Activated T-helper 17 cell treated with anti-CD3 and anti-CD28 coated beads, Interleukin-2, amount 50 U/mL, for 72 hours (primary cell): ENCODE measurements around the gene CPSF4L. TPM values are rescaled to one million over a fixed set of nuclear protein-coding genes. Genes with fewer than 3 reads are reported as not detected.
"Not testable (repeated sequence)": the region's sequence is repeated elsewhere in the genome, so short reads cannot be mapped to it uniquely, and the experiment has no call there.

ENCODE experiments used
- ATAC-seq: fragments of 150-1000 bp; cut with Tn5 transposase; replicated peaks from 2 replicates; pipeline ENCODE4 v1.10.0; 2021; ENCODE audit warnings: mild to moderate bottlenecking, moderate library complexity
- H3K27ac Mint-ChIP-seq: one replicate; pipeline ENCODE4 v1.8.0; 2022; ENCODE audit warnings: mixed read lengths
- H3K27me3 Mint-ChIP-seq: one replicate; pipeline ENCODE4 v1.8.0; 2022; ENCODE audit warnings: mixed read lengths
- H3K36me3 Mint-ChIP-seq: one replicate; pipeline ENCODE4 v1.8.0; 2022; ENCODE audit warnings: low read depth, mild to moderate bottlenecking, mixed read lengths
- H3K4me1 Mint-ChIP-seq: one replicate; pipeline ENCODE4 v1.8.0; 2022; ENCODE audit warnings: mixed read lengths
- H3K4me3 Mint-ChIP-seq: one replicate; pipeline ENCODE4 v1.8.0; 2022; ENCODE audit warnings: mild to moderate bottlenecking, mixed read lengths
- H3K9me3 Mint-ChIP-seq: one replicate; pipeline ENCODE4 v1.8.0; 2022; ENCODE audit warnings: mixed read lengths
- total RNA-seq, 2 donors: library from RNA; stranded (reverse); gene quantifications; one replicate each; pipeline ENCODE4 v1.2.3, GENCODE V29; 2022

Gene CPSF4L
- total RNA-seq = not detected

GRCh38 chr17:73261617-73261951 lies at the start of gene CPSF4L:
TSS of gene CPSF4L (minus strand) at chr17:73261880. CDS start at chr17:73261818, 62 bp downstream.
- Mint-ChIP-seq H3K27ac (no peak within 1 kb of the TSS), H3K27me3 (no peaks in the 10 kb centered on the region), H3K9me3 (no peaks in the 10 kb centered on the region), H3K36me3 (no peaks in the 10 kb centered on the region), H3K4me1 (no peaks in the 10 kb centered on the region), H3K4me3 (no peak within 1 kb of the TSS)
- no peak for ATAC-seq

- H3K36me3 Mint-ChIP-seq = no peaks in the 10 kb centered on the region
- H3K9me3 Mint-ChIP-seq = no peaks in the 10 kb centered on the region
- H3K4me1 Mint-ChIP-seq = no peaks in the 10 kb centered on the region
- H3K4me3 Mint-ChIP-seq = peak overlapping the region; percentile 85
- peak; percentile 20 for ATAC-seq
- no peaks in the 10 kb centered on the region for H3K27me3 Mint-ChIP-seq
- no peak overlapping the region for H3K27ac Mint-ChIP-seq
Measured at GRCh38 chr17:73311428-73311780, 49.7 kb upstream of the CPSF4L start.

- no peak for ATAC-seq
- H3K4me1 Mint-ChIP-seq = no peaks in the 10 kb centered on the region
- no peaks in the 10 kb centered on the region for H3K36me3 Mint-ChIP-seq
- no peaks in the 10 kb centered on the region for H3K27me3 Mint-ChIP-seq
- peak overlapping the region; percentile 52 for H3K27ac Mint-ChIP-seq
- H3K4me3 Mint-ChIP-seq = peak overlapping the region; percentile 85
- H3K9me3 Mint-ChIP-seq = no peaks in the 10 kb centered on the region
Measured at GRCh38 chr17:73309727-73310596, 48.3 kb upstream of the CPSF4L start.

GRCh38 chr17:73308959-73309358 lies 47.3 kb upstream of the CPSF4L start:
- not testable (repeated sequence) for H3K9me3 Mint-ChIP-seq, ATAC-seq, H3K36me3 Mint-ChIP-seq, H3K27me3 Mint-ChIP-seq, H3K4me1 Mint-ChIP-seq
- Mint-ChIP-seq H3K4me3 (peak overlapping the region; percentile 85), H3K27ac (peak overlapping the region; percentile 52)

- H3K36me3 Mint-ChIP-seq = no peaks in the 10 kb centered on the region
- no peak overlapping the region for H3K27ac Mint-ChIP-seq
- no peaks in the 10 kb centered on the region for H3K27me3 Mint-ChIP-seq
- H3K4me3 Mint-ChIP-seq = no peak overlapping the region
- no peaks in the 10 kb centered on the region for H3K4me1 Mint-ChIP-seq
- no peak for ATAC-seq
- H3K9me3 Mint-ChIP-seq = no peaks in the 10 kb centered on the region
Measured at GRCh38 chr17:73308017-73308823, 46.5 kb upstream of the CPSF4L start.

GRCh38 chr17:73307130-73307529 lies 45.5 kb upstream of the CPSF4L start:
- no peaks in the 10 kb centered on the region for H3K27me3 Mint-ChIP-seq
- no peaks in the 10 kb centered on the region for H3K36me3 Mint-ChIP-seq
- no peak overlapping the region for H3K27ac Mint-ChIP-seq
- H3K9me3 Mint-ChIP-seq = no peaks in the 10 kb centered on the region
- no peaks in the 10 kb centered on the region for H3K4me1 Mint-ChIP-seq
- ATAC-seq = no peak
- H3K4me3 Mint-ChIP-seq = no peak overlapping the region

GRCh38 chr17:73305845-73306836 lies 44.5 kb upstream of the CPSF4L start:
- Mint-ChIP-seq H3K4me3 (no peak overlapping the region), H3K27ac (no peak overlapping the region), H3K36me3 (no peaks in the 10 kb centered on the region), H3K27me3 (no peaks in the 10 kb centered on the region), H3K4me1 (no peaks in the 10 kb centered on the region), H3K9me3 (no peaks in the 10 kb centered on the region)
- ATAC-seq = no peak

GRCh38 chr17:73304971-73305812 lies 43.5 kb upstream of the CPSF4L start:
- Mint-ChIP-seq H3K27me3 (no peaks in the 10 kb centered on the region), H3K27ac (no peak overlapping the region), H3K4me3 (peak overlapping the region; percentile 28), H3K9me3 (no peaks in the 10 kb centered on the region), H3K36me3 (no peaks in the 10 kb centered on the region), H3K4me1 (no peaks in the 10 kb centered on the region)
- peak; percentile 29 for ATAC-seq

GRCh38 chr17:73304438-73304837 lies 42.8 kb upstream of the CPSF4L start:
- Mint-ChIP-seq H3K27me3 (no peaks in the 10 kb centered on the region), H3K27ac (no peak overlapping the region), H3K36me3 (no peaks in the 10 kb centered on the region), H3K4me3 (peak overlapping the region; percentile 28), H3K9me3 (no peaks in the 10 kb centered on the region), H3K4me1 (no peaks in the 10 kb centered on the region)
- ATAC-seq = no peak

GRCh38 chr17:73302189-73302588 lies 40.5 kb upstream of the CPSF4L start:
- Mint-ChIP-seq H3K4me1 (no peaks in the 10 kb centered on the region), H3K27ac (no peak overlapping the region), H3K4me3 (no peak overlapping the region), H3K36me3 (no peaks in the 10 kb centered on the region), H3K9me3 (no peaks in the 10 kb centered on the region), H3K27me3 (no peaks in the 10 kb centered on the region)
- ATAC-seq = no peak

- no peaks in the 10 kb centered on the region for H3K27me3 Mint-ChIP-seq
- no peak for ATAC-seq
- H3K9me3 Mint-ChIP-seq = no peaks in the 10 kb centered on the region
- no peaks in the 10 kb centered on the region for H3K4me1 Mint-ChIP-seq
- H3K4me3 Mint-ChIP-seq = no peak overlapping the region
- H3K36me3 Mint-ChIP-seq = no peaks in the 10 kb centered on the region
- no peak overlapping the region for H3K27ac Mint-ChIP-seq
Measured at GRCh38 chr17:73301369-73301768, 39.7 kb upstream of the CPSF4L start.

- Mint-ChIP-seq H3K36me3 (no peaks in the 10 kb centered on the region), H3K27me3 (no peaks in the 10 kb centered on the region), H3K4me1 (no peaks in the 10 kb centered on the region), H3K4me3 (no peak overlapping the region), H3K27ac (no peak overlapping the region), H3K9me3 (no peaks in the 10 kb centered on the region)
- ATAC-seq = no peak
Measured at GRCh38 chr17:73300392-73300791, 38.7 kb upstream of the CPSF4L start.

- Mint-ChIP-seq H3K27ac (no peak overlapping the region), H3K36me3 (no peaks in the 10 kb centered on the region), H3K4me1 (no peaks in the 10 kb centered on the region), H3K27me3 (no peaks in the 10 kb centered on the region), H3K4me3 (no peak overlapping the region), H3K9me3 (no peaks in the 10 kb centered on the region)
- ATAC-seq = no peak
Measured at GRCh38 chr17:73297934-73298861, 36.5 kb upstream of the CPSF4L start.
